IPS-18c (cell line): Measurements from ENCODE around the gene PDE4D.
"Not testable (repeated sequence)": the region's sequence is repeated elsewhere in the genome, so short reads cannot be mapped to it uniquely, and the experiment has no call there.

Experiments
- H3K4me3 ChIP-seq: 2 replicates; pipeline ENCODE4 v1.7.0; 2013; ENCODE audit warnings: low read depth, mild to moderate bottlenecking, low read length, moderate library complexity; ENCODE audit not compliant: insufficient read depth
- H3K9me3 ChIP-seq: one replicate; pipeline ENCODE4 v1.6.1; 2013; ENCODE audit warnings: mild to moderate bottlenecking, low read length, moderate library complexity; ENCODE audit not compliant: control insufficient read depth, insufficient read depth

Gene PDE4D

GRCh38 chr5:59583151-59583809, 310.2 kb downstream of the PDE4D start:
- Histone ChIP-seq H3K9me3 (no peaks in the 10 kb centered on the region), H3K4me3 (no peak overlapping the region)

GRCh38 chr5:59582746-59583145, 310.8 kb downstream of the PDE4D start:
- H3K4me3 ChIP-seq = no peak overlapping the region
- no peaks in the 10 kb centered on the region for H3K9me3 ChIP-seq

- Histone ChIP-seq H3K9me3 (no peaks in the 10 kb centered on the region), H3K4me3 (no peak overlapping the region)
Observed at GRCh38 chr5:59579824-59580167, 313.7 kb downstream of the PDE4D start.

- Histone ChIP-seq H3K9me3 (no peaks in the 10 kb centered on the region), H3K4me3 (no peak overlapping the region)
Observed at GRCh38 chr5:59579101-59579823, 314.3 kb downstream of the PDE4D start.

GRCh38 chr5:59577485-59577884, 316.0 kb downstream of the PDE4D start:
- Histone ChIP-seq H3K4me3 (no peak overlapping the region), H3K9me3 (no peaks in the 10 kb centered on the region)

GRCh38 chr5:59575648-59576445, 317.7 kb downstream of the PDE4D start:
- no peaks in the 10 kb centered on the region for H3K9me3 ChIP-seq
- H3K4me3 ChIP-seq = no peak overlapping the region

- not testable (repeated sequence) for H3K9me3 ChIP-seq, H3K4me3 ChIP-seq
Observed at GRCh38 chr5:59573509-59573908, 320.0 kb downstream of the PDE4D start.

GRCh38 chr5:59571067-59571466, 322.5 kb downstream of the PDE4D start:
- no peak overlapping the region for H3K4me3 ChIP-seq
- H3K9me3 ChIP-seq = no peaks in the 10 kb centered on the region

- Histone ChIP-seq H3K9me3 (no peaks in the 10 kb centered on the region), H3K4me3 (no peak overlapping the region)
Observed at GRCh38 chr5:59569608-59570334, 323.8 kb downstream of the PDE4D start.

GRCh38 chr5:59569158-59569557, 324.4 kb downstream of the PDE4D start:
- Histone ChIP-seq H3K9me3 (no peaks in the 10 kb centered on the region), H3K4me3 (no peak overlapping the region)

- Histone ChIP-seq H3K4me3 (no peak overlapping the region), H3K9me3 (no peaks in the 10 kb centered on the region)
Observed at GRCh38 chr5:59568161-59568560, 325.4 kb downstream of the PDE4D start.

GRCh38 chr5:59565551-59565950, 328.0 kb downstream of the PDE4D start:
- Histone ChIP-seq H3K4me3 (no peak overlapping the region), H3K9me3 (no peaks in the 10 kb centered on the region)

- H3K4me3 ChIP-seq = no peak overlapping the region
Observed at GRCh38 chr5:59564895-59565294, 328.6 kb downstream of the PDE4D start.

GRCh38 chr5:59562756-59563389, 330.7 kb downstream of the PDE4D start:
- no peak overlapping the region for H3K4me3 ChIP-seq
- no peaks in the 10 kb centered on the region for H3K9me3 ChIP-seq

More at GRCh38 chr5:59564895-59565294, 328.6 kb downstream of the PDE4D start:
- H3K9me3 ChIP-seq = no peaks in the 10 kb centered on the region

GRCh38 chr5:59560553-59560952, 333.0 kb downstream of the PDE4D start:
- no peak overlapping the region for H3K4me3 ChIP-seq
- no peaks in the 10 kb centered on the region for H3K9me3 ChIP-seq

GRCh38 chr5:59559847-59560246, 333.7 kb downstream of the PDE4D start:
- H3K9me3 ChIP-seq = no peaks in the 10 kb centered on the region
- H3K4me3 ChIP-seq = no peak overlapping the region

- no peak overlapping the region for H3K4me3 ChIP-seq
Observed at GRCh38 chr5:59559323-59559722, 334.2 kb downstream of the PDE4D start.

More at GRCh38 chr5:59559323-59559722, 334.2 kb downstream of the PDE4D start:
- no peaks in the 10 kb centered on the region for H3K9me3 ChIP-seq
